HEK293 (cell line): ENCODE data around the gene A1CF.

Source experiments
- CTCF ChIA-PET: fragments of 350-600 bp; formaldehyde crosslinking; extraction: SDS; loops from one replicate; lab custom pipeline; 2021; ENCODE audit warnings: antibody characterized with exemption; lab: Yijun Ruan, JAX
- POLR2A ChIA-PET: fragments of 300-600 bp; formaldehyde crosslinking; extraction: SDS; loops from one replicate; lab custom pipeline; 2020; ENCODE audit warnings: antibody characterized with exemption, inconsistent platforms; lab: Yijun Ruan, JAX
- H3K27ac ChIP-seq: fragments of 200-500 bp; sonication (Bioruptor generic); 2 replicates; pipeline ENCODE4 v1.5.1; 2014; ENCODE audit warnings: low read depth, low read length, control low read depth, inconsistent platforms; ENCODE audit errors: extremely low read depth
- H3K36me3 ChIP-seq, 2 experiments: fragments of 200-500 bp in 1 of 2; sonication (Bioruptor generic) in 1 of 2; 1 replicate in 1 of 2; 2 replicates in 1 of 2; pipeline ENCODE4 v1.5.1; 2014 to 2017; ENCODE audit warnings: inconsistent platforms in 2 of 2, low read length in 2 of 2; ENCODE audit not compliant: control insufficient read depth in 2 of 2, insufficient read depth in 1 of 2
- H3K4me1 ChIP-seq: fragments of 200-500 bp; sonication (Bioruptor generic); 2 replicates; pipeline ENCODE4 v1.5.1; 2014; ENCODE audit warnings: mild to moderate bottlenecking, low read length, inconsistent platforms; ENCODE audit not compliant: control insufficient read depth, insufficient read depth
- H3K4me3 ChIP-seq: 2 replicates; pipeline ENCODE4 v1.5.1; 2011; ENCODE audit warnings: low read depth, mild to moderate bottlenecking, control low read depth, low read length, moderate library complexity
- H3K9me3 ChIP-seq: fragments of 200-500 bp; sonication (Bioruptor generic); 2 replicates; pipeline ENCODE4 v1.5.1; 2014; ENCODE audit warnings: low read depth, low read length, inconsistent platforms; ENCODE audit not compliant: control insufficient read depth, insufficient read depth
- MEIS1 ChIP-seq: sonication (generic); formaldehyde crosslinking; IDR thresholded peaks from 2 replicates; pipeline ENCODE4 v1.8.1; 2022; ENCODE audit warnings: missing genetic modification reagents, mild to moderate bottlenecking, borderline replicate concordance
- YY1 ChIP-seq: fragments of 450-650 bp; formaldehyde crosslinking; IDR thresholded peaks from 2 replicates; pipeline ENCODE4 v1.5.1; 2018; ENCODE audit warnings: missing biosample characterization, missing genetic modification characterization
- ZNF10 ChIP-seq: fragments of 450-650 bp; formaldehyde crosslinking; IDR thresholded peaks from 2 replicates; pipeline ENCODE4 v1.5.1; 2017; ENCODE audit warnings: missing biosample characterization, missing genetic modification characterization
- ZNF157 ChIP-seq: fragments of 450-650 bp; formaldehyde crosslinking; IDR thresholded peaks from 2 replicates; pipeline ENCODE4 v1.5.1; 2016; ENCODE audit warnings: missing biosample characterization, missing genetic modification characterization
- ZNF341 ChIP-seq: fragments of 450-650 bp; formaldehyde crosslinking; IDR thresholded peaks from 2 replicates; pipeline ENCODE4; 2016; ENCODE audit warnings: low read depth, missing biosample characterization, missing genetic modification characterization
- ZNF366 ChIP-seq: fragments of 450-650 bp; formaldehyde crosslinking; conservative IDR thresholded peaks from 2 replicates; pipeline ENCODE4 v1.5.1; 2016; ENCODE audit warnings: missing biosample characterization, missing genetic modification characterization
- ZNF391 ChIP-seq: fragments of 450-650 bp; formaldehyde crosslinking; IDR thresholded peaks from 2 replicates; pipeline ENCODE4 v1.5.1; 2016; ENCODE audit warnings: low read depth, missing biosample characterization, missing genetic modification characterization, borderline replicate concordance
- ZNF394 ChIP-seq: fragments of 450-650 bp; formaldehyde crosslinking; IDR thresholded peaks from 2 replicates; pipeline ENCODE4 v1.5.1; 2016; ENCODE audit warnings: missing biosample characterization, missing genetic modification characterization, mild to moderate bottlenecking, moderate library complexity, borderline replicate concordance
- ZNF561 ChIP-seq: fragments of 450-650 bp; IDR thresholded peaks from 2 replicates; pipeline ENCODE4 v1.5.1; 2018; ENCODE audit warnings: missing biosample characterization, missing genetic modification characterization, borderline replicate concordance
- ZNF585B ChIP-seq: fragments of 450-650 bp; formaldehyde crosslinking; IDR thresholded peaks from 2 replicates; pipeline ENCODE4 v1.5.1; 2016; ENCODE audit warnings: missing biosample characterization, missing genetic modification characterization
- ZNF629 ChIP-seq: fragments of 450-650 bp; formaldehyde crosslinking; IDR thresholded peaks from 2 replicates; pipeline ENCODE4 v1.5.1; 2017; ENCODE audit warnings: missing biosample characterization, missing genetic modification characterization
- ZNF701 ChIP-seq: fragments of 450-650 bp; formaldehyde crosslinking; IDR thresholded peaks from 2 replicates; pipeline ENCODE4 v1.5.1; 2016; ENCODE audit warnings: missing biosample characterization, missing genetic modification characterization
- ZNF777 ChIP-seq: fragments of 450-650 bp; formaldehyde crosslinking; IDR thresholded peaks from 2 replicates; pipeline ENCODE4 v1.5.1; 2017; ENCODE audit warnings: missing biosample characterization, missing genetic modification characterization, borderline replicate concordance
- TF ChIP-seq, protein P1 (sequence below): fragments of 450-650 bp; formaldehyde crosslinking; IDR thresholded peaks from 2 replicates; pipeline ENCODE4 v1.5.1; 2016; ENCODE audit warnings: missing biosample characterization, missing genetic modification characterization
- TF ChIP-seq, protein P2 (sequence below): fragments of 450-650 bp; formaldehyde crosslinking; IDR thresholded peaks from 2 replicates; pipeline ENCODE4 v1.5.1; 2016; ENCODE audit warnings: missing biosample characterization, missing genetic modification characterization, borderline replicate concordance
- TF ChIP-seq, protein P3 (sequence below): fragments of 450-650 bp; formaldehyde crosslinking; IDR thresholded peaks from 2 replicates; pipeline ENCODE4 v1.5.1; 2016; ENCODE audit warnings: missing biosample characterization, missing genetic modification characterization, low read depth

Gene A1CF

DNA sequence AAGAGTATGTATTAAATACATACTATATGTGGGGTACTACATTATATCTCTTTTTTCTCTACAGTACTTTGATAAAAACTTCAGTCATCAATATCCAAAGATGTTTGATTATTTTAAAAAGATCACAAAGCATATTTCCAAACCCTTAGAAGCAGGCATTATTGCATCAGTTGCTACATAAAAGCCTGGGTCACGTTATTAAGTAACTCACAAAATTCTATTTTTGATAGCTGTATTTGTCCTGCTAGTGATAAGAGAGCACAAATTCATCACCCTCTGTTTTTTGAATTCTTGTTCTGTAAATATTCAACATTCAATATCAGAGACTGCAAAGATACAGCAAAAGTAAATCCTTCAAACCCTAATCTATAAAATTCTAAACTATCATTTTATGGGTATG, 30.0 kb downstream of the A1CF start:
- no peak for TF ChIP-seq ZNF777 (tag by site-specific recombination)
- Histone ChIP-seq H3K9me3 (no peaks in the 10 kb centered on the region), H3K27ac (no peak overlapping the region), H3K4me3 (no peak overlapping the region), H3K36me3 (no peaks in the 10 kb centered on the region), H3K4me1 (peaks cover 2% of the 10 kb centered on the region; the same call in 1 of the 2 replicates)
- CTCF ChIA-PET: no interaction called here
- POLR2A ChIA-PET: no interaction called here

DNA sequence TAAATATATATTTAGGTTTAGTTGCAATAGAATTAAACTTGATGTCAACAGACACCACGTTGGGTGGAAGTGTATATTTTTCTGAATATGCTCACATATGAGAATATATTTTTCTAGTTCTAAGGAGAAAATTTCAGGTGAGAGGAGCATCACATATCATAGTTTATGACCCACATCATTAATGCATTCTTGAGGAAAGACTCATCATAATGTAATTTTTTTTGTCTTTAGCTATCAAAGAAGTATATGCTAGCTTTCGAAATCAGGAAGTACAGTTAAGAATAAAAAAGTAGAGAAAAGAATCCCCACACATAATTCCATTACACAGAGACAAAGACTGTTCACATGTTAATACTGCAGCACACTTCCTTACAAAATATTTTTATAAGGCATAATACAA, 30.4 kb downstream of the A1CF start:
- POLR2A ChIA-PET: no interaction called here
- CTCF ChIA-PET: no interaction called here
- H3K4me1 ChIP-seq: peaks cover 2% of the 10 kb centered on the region; the same call in 1 of the 2 replicates
- no peak overlapping the region for H3K27ac ChIP-seq
- no peaks in the 10 kb centered on the region for H3K36me3 ChIP-seq
- TF ChIP-seq, protein P1, sequence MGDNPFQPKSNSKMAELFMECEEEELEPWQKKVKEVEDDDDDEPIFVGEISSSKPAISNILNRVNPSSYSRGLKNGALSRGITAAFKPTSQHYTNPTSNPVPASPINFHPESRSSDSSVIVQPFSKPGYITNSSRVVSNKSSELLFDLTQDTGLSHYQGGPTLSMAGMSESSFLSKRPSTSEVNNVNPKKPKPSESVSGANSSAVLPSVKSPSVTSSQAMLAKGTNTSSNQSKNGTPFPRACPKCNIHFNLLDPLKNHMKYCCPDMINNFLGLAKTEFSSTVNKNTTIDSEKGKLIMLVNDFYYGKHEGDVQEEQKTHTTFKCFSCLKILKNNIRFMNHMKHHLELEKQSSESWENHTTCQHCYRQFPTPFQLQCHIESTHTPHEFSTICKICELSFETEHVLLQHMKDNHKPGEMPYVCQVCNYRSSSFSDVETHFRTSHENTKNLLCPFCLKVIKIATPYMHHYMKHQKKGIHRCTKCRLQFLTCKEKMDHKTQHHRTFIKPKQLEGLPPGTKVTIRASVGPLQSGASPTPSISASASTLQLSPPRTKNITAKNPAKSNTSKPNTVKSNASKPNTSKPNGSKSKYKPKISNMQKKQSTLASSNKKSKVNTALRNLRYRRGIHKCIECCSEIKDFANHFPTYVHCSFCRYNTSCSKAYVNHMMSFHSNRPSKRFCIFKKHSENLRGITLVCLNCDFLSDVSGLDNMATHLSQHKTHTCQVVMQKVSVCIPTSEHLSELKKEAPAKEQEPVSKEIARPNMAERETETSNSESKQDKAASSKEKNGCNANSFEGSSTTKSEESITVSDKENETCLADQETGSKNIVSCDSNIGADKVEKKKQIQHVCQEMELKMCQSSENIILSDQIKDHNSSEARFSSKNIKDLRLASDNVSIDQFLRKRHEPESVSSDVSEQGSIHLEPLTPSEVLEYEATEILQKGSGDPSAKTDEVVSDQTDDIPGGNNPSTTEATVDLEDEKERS (tag by site-specific recombination): no peak
- no peak for TF ChIP-seq ZNF394 (tag by site-specific recombination)
- TF ChIP-seq ZNF561 (tag by site-specific recombination): no peak
- TF ChIP-seq ZNF366: no peak
- no peak for TF ChIP-seq ZNF701 (tag by site-specific recombination)
- no peak for TF ChIP-seq MEIS1 (CRISPR knock-in tag)
- TF ChIP-seq, protein P2, sequence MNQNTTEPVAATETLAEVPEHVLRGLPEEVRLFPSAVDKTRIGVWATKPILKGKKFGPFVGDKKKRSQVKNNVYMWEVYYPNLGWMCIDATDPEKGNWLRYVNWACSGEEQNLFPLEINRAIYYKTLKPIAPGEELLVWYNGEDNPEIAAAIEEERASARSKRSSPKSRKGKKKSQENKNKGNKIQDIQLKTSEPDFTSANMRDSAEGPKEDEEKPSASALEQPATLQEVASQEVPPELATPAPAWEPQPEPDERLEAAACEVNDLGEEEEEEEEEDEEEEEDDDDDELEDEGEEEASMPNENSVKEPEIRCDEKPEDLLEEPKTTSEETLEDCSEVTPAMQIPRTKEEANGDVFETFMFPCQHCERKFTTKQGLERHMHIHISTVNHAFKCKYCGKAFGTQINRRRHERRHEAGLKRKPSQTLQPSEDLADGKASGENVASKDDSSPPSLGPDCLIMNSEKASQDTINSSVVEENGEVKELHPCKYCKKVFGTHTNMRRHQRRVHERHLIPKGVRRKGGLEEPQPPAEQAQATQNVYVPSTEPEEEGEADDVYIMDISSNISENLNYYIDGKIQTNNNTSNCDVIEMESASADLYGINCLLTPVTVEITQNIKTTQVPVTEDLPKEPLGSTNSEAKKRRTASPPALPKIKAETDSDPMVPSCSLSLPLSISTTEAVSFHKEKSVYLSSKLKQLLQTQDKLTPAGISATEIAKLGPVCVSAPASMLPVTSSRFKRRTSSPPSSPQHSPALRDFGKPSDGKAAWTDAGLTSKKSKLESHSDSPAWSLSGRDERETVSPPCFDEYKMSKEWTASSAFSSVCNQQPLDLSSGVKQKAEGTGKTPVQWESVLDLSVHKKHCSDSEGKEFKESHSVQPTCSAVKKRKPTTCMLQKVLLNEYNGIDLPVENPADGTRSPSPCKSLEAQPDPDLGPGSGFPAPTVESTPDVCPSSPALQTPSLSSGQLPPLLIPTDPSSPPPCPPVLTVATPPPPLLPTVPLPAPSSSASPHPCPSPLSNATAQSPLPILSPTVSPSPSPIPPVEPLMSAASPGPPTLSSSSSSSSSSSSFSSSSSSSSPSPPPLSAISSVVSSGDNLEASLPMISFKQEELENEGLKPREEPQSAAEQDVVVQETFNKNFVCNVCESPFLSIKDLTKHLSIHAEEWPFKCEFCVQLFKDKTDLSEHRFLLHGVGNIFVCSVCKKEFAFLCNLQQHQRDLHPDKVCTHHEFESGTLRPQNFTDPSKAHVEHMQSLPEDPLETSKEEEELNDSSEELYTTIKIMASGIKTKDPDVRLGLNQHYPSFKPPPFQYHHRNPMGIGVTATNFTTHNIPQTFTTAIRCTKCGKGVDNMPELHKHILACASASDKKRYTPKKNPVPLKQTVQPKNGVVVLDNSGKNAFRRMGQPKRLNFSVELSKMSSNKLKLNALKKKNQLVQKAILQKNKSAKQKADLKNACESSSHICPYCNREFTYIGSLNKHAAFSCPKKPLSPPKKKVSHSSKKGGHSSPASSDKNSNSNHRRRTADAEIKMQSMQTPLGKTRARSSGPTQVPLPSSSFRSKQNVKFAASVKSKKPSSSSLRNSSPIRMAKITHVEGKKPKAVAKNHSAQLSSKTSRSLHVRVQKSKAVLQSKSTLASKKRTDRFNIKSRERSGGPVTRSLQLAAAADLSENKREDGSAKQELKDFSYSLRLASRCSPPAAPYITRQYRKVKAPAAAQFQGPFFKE (tag by site-specific recombination): no peak
- TF ChIP-seq ZNF629 (tag by site-specific recombination): no peak
- no peak for TF ChIP-seq ZNF10 (tag by site-specific recombination)
- TF ChIP-seq ZNF341 (tag by site-specific recombination): no peak
- TF ChIP-seq, protein P3, sequence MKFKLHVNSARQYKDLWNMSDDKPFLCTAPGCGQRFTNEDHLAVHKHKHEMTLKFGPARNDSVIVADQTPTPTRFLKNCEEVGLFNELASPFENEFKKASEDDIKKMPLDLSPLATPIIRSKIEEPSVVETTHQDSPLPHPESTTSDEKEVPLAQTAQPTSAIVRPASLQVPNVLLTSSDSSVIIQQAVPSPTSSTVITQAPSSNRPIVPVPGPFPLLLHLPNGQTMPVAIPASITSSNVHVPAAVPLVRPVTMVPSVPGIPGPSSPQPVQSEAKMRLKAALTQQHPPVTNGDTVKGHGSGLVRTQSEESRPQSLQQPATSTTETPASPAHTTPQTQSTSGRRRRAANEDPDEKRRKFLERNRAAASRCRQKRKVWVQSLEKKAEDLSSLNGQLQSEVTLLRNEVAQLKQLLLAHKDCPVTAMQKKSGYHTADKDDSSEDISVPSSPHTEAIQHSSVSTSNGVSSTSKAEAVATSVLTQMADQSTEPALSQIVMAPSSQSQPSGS (tag by site-specific recombination): no peak
- no peak for TF ChIP-seq ZNF391 (tag by site-specific recombination)
- no peak for TF ChIP-seq YY1 (tag by site-specific recombination)
- no peak for TF ChIP-seq ZNF157 (tag by site-specific recombination)
- TF ChIP-seq ZNF585B (tag by site-specific recombination): no peak
- H3K4me3 ChIP-seq: no peak overlapping the region
- no peaks in the 10 kb centered on the region for H3K9me3 ChIP-seq
